NCI-H1105 (cell line): ENCODE results near the gene ABCC1.
A peak's percentile ranks its signal among the peaks of the same experiment; 100 is the strongest.
"Not testable (repeated sequence)": the region's sequence is repeated elsewhere in the genome, so short reads cannot be mapped to it uniquely, and the experiment has no call there.

Experiments used
- DNase-seq: peaks from one replicate; lab custom pipeline; 2025; lab: John Stamatoyannopoulos, UW

Gene ABCC1

GRCh38 chr16:15949210-15950160 is at the start of gene ABCC1:
Gene ABCC1, plus strand, starts transcription at chr16:15949616. Its CDS starts 136 bp downstream, at chr16:15949752.
- peak; percentile 21 for DNase-seq

GRCh38 chr16:15900357-15900756 is 49.1 kb upstream of the ABCC1 start:
- DNase-seq = no peak

GRCh38 chr16:15900901-15901500 is 48.4 kb upstream of the ABCC1 start:
- no peak for DNase-seq

GRCh38 chr16:15903960-15904359 is 45.5 kb upstream of the ABCC1 start:
- DNase-seq = no peak

- DNase-seq = no peak
These were observed 43.0 kb upstream of the ABCC1 start for GRCh38 chr16:15906439-15906838.

- no peak for DNase-seq
These were observed 41.4 kb upstream of the ABCC1 start for GRCh38 chr16:15907863-15908478.

GRCh38 chr16:15911198-15911597 is 38.2 kb upstream of the ABCC1 start:
- DNase-seq = no peak

- no peak for DNase-seq
These were observed 36.2 kb upstream of the ABCC1 start for GRCh38 chr16:15913046-15913698.

- no peak for DNase-seq
These were observed 33.8 kb upstream of the ABCC1 start for GRCh38 chr16:15915555-15916081.

GRCh38 chr16:15916323-15916722 is 33.1 kb upstream of the ABCC1 start:
- no peak for DNase-seq

GRCh38 chr16:15918314-15918713 is 31.1 kb upstream of the ABCC1 start:
- DNase-seq = not testable (repeated sequence)

GRCh38 chr16:15919331-15919730 is 30.1 kb upstream of the ABCC1 start:
- DNase-seq = no peak

- DNase-seq = no peak
These were observed 24.4 kb upstream of the ABCC1 start for GRCh38 chr16:15924996-15925395.

GRCh38 chr16:15925631-15926030 is 23.8 kb upstream of the ABCC1 start:
- no peak for DNase-seq

- no peak for DNase-seq
These were observed 20.9 kb upstream of the ABCC1 start for GRCh38 chr16:15928261-15929104.

GRCh38 chr16:15932939-15933338 is 16.5 kb upstream of the ABCC1 start:
- DNase-seq = no peak

- DNase-seq = no peak
These were observed 15.6 kb upstream of the ABCC1 start for GRCh38 chr16:15933781-15934180.

- no peak for DNase-seq
These were observed 14.4 kb upstream of the ABCC1 start for GRCh38 chr16:15934991-15935390.

GRCh38 chr16:15936809-15937208 is 12.6 kb upstream of the ABCC1 start:
- not testable (repeated sequence) for DNase-seq

- no peak for DNase-seq
These were observed 6.3 kb upstream of the ABCC1 start for GRCh38 chr16:15942931-15943690.
